GM10847 (cell line): Measurements from ENCODE around the gene PTPRQ.

Experiments
- POLR2A ChIP-seq: IDR thresholded peaks from 2 replicates; pipeline ENCODE4 v1.6.1; 2011; ENCODE audit not compliant: insufficient read length; ENCODE audit errors: extremely low read depth

The PTPRQ gene

GRCh38 chr12:80714846-80715245 is 270.8 kb downstream of the PTPRQ start:
- no peak for TF ChIP-seq POLR2A

- no peak for TF ChIP-seq POLR2A
These were observed 271.7 kb downstream of the PTPRQ start for GRCh38 chr12:80715713-80716249.

- no peak for TF ChIP-seq POLR2A
These were observed 272.8 kb downstream of the PTPRQ start, which contains the start of gene MYF5 for GRCh38 chr12:80716696-80717469. MYF5 (plus strand) TSS chr12:80716912; CDS start chr12:80717064, 152 bp downstream.

GRCh38 chr12:80717856-80718255 is 273.8 kb downstream of the PTPRQ start:
- no peak for TF ChIP-seq POLR2A

GRCh38 chr12:80720516-80720915 is 276.5 kb downstream of the PTPRQ start:
- TF ChIP-seq POLR2A, result no peak

- TF ChIP-seq POLR2A, result no peak
These were observed 277.3 kb downstream of the PTPRQ start for GRCh38 chr12:80721326-80721725.
